Measurements from ENCODE around the gene CD7.
A peak's percentile ranks its signal among the peaks of the same experiment; 100 is the strongest.

The CD7 gene

GRCh38 chr17:82292251-82293154 is 24.9 kb downstream of the CD7 start (continued):
- 0 out of 2 replicates have a peak, but pooled peaks have one; percentile 8 for TF ChIP-seq ZNF341 (tag by site-specific recombination; IDR thresholded peaks at IDR 0.05; ENCODE audit: low read depth)
- TF ChIP-seq ZBTB26 (tag by site-specific recombination; optimal IDR thresholded peaks at IDR 0.05), result peak; percentile 62
- peak; percentile 73 for TF ChIP-seq ZNF600 (tag by site-specific recombination; IDR thresholded peaks at IDR 0.05)
- TF ChIP-seq GFI1B (tag by site-specific recombination; IDR thresholded peaks at IDR 0.05), result no peak
- TF ChIP-seq ZNF174 (tag by site-specific recombination; IDR thresholded peaks at IDR 0.05), result no peak
- TF ChIP-seq SETDB1 (IDR thresholded peaks at IDR 0.05; ENCODE audit: insufficient read length, low read length), result no peak
- TF ChIP-seq ZBTB17 (tag by site-specific recombination; IDR thresholded peaks at IDR 0.05), result peak; percentile 95
- no peak for TF ChIP-seq ZNF777 (tag by site-specific recombination; IDR thresholded peaks at IDR 0.05; ENCODE audit: borderline replicate concordance)
- peak; percentile 57; the same call in 1 of the 2 replicates for TF ChIP-seq ZBTB20 (tag by site-specific recombination; IDR thresholded peaks at IDR 0.05)
- no peak for TF ChIP-seq ZNF571 (tag by site-specific recombination; IDR thresholded peaks at IDR 0.05)
- TF ChIP-seq ZBTB6 (tag by site-specific recombination; IDR thresholded peaks at IDR 0.05), result peak; percentile 19; the same call in 1 of the 2 replicates
- TF ChIP-seq INSM2 (tag by site-specific recombination; IDR thresholded peaks at IDR 0.05), result no peak
- TF ChIP-seq KLF17 (tag by site-specific recombination; IDR thresholded peaks at IDR 0.05), result peak; percentile 89
- no peak for TF ChIP-seq ZNF416 (tag by site-specific recombination; IDR thresholded peaks at IDR 0.05)
- no peak for TF ChIP-seq ZNF514 (tag by site-specific recombination; IDR thresholded peaks at IDR 0.05)
- no peak for TF ChIP-seq HIC1 (tag by site-specific recombination; IDR thresholded peaks at IDR 0.05)
- TF ChIP-seq ZNF37A (tag by site-specific recombination; IDR thresholded peaks at IDR 0.05), result no peak
- TF ChIP-seq KLF7 (tag by site-specific recombination; IDR thresholded peaks at IDR 0.05; ENCODE audit: borderline replicate concordance), result no peak
- TF ChIP-seq REPIN1 (tag by site-specific recombination; IDR thresholded peaks at IDR 0.05; ENCODE audit: low read depth), result no peak
- no peak for TF ChIP-seq ZSCAN5A (tag by site-specific recombination; IDR thresholded peaks at IDR 0.05)
- TF ChIP-seq ZNF513 (tag by site-specific recombination; IDR thresholded peaks at IDR 0.05), result no peak
- no peak for TF ChIP-seq ZNF16 (tag by site-specific recombination; IDR thresholded peaks at IDR 0.05; ENCODE audit: low read depth)
- TF ChIP-seq SP2 (tag by site-specific recombination; IDR thresholded peaks at IDR 0.05), result peak; percentile 85
- TF ChIP-seq ZBTB10 (tag by site-specific recombination; IDR thresholded peaks at IDR 0.05), result no peak
- TF ChIP-seq ZBTB8A (tag by site-specific recombination; IDR thresholded peaks at IDR 0.05), result peak; percentile 87
- TF ChIP-seq ZNF114 (tag by site-specific recombination; IDR thresholded peaks at IDR 0.05), result no peak

Measured in HEK293 (cell line).